Osteocyte (in vitro differentiated cells): ENCODE results near the gene GSDME. TPM values are rescaled to one million over a fixed set of nuclear protein-coding genes. Genes with fewer than 3 reads are reported as not detected.

ENCODE experiments used
- DNase-seq: peaks from one replicate; pipeline ENCODE4 v3.0.0; 2021; ENCODE audit warnings: mixed read lengths; ENCODE audit not compliant: unreplicated experiment; ENCODE audit errors: extremely low spot score
- H3K27ac Mint-ChIP-seq: one replicate; pipeline ENCODE4 v1.8.0; 2021; ENCODE audit warnings: mild to moderate bottlenecking, mixed read lengths; ENCODE audit not compliant: unreplicated experiment
- H3K27me3 Mint-ChIP-seq: one replicate; pipeline ENCODE4 v1.8.0; 2021; ENCODE audit warnings: mixed read lengths; ENCODE audit not compliant: unreplicated experiment
- H3K36me3 Mint-ChIP-seq: one replicate; pipeline ENCODE4 v1.8.0; 2021; ENCODE audit warnings: mixed read lengths; ENCODE audit not compliant: unreplicated experiment
- H3K4me1 Mint-ChIP-seq: one replicate; pipeline ENCODE4 v1.8.0; 2021; ENCODE audit warnings: mixed read lengths; ENCODE audit not compliant: unreplicated experiment
- H3K4me3 Mint-ChIP-seq: one replicate; pipeline ENCODE4 v1.8.0; 2021; ENCODE audit warnings: mild to moderate bottlenecking, moderate library complexity, mixed read lengths; ENCODE audit not compliant: unreplicated experiment
- H3K9me3 Mint-ChIP-seq: one replicate; pipeline ENCODE4 v1.8.0; 2021; ENCODE audit warnings: mixed read lengths; ENCODE audit not compliant: unreplicated experiment
- total RNA-seq: library from RNA; stranded (reverse); gene quantifications from 2 replicates; pipeline ENCODE4 v1.2.1, GENCODE V29; 2021
- TF ChIP-seq, protein P1 (sequence below): fragments of 200-600 bp; sonication (generic); IDR thresholded peaks from 2 replicates; pipeline ENCODE4 v1.5.0; 2021; ENCODE audit warnings: antibody characterized with exemption, mild to moderate bottlenecking, moderate library complexity

GSDME gene
- total RNA-seq, 1 donor from 2014 or later, result 10.2 TPM

DNA sequence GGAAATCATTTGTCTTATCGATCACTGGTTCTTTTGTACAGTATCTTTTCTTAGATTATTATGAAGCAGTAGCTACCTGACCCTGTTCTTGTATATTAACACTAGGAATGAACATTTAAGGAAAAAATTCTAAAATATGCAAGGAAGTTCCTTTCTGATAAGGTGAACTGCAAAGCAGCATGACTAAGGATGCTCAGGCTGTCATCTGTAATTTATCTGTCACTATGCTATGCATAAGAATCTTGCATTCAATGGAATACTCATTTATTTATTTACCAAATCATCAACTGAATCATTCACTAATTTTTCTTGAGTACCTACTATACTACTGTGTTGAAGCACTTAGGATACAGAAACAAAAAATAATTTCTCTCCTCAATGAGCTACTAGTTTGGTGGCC lies 5.8 kb downstream of the GSDME start:
- H3K4me3 Mint-ChIP-seq, result no peak overlapping the region
- no peaks in the 10 kb centered on the region for H3K9me3 Mint-ChIP-seq
- H3K27me3 Mint-ChIP-seq, result no peaks in the 10 kb centered on the region
- H3K27ac Mint-ChIP-seq, result no peak overlapping the region
- no peak for DNase-seq
- TF ChIP-seq, protein P1, sequence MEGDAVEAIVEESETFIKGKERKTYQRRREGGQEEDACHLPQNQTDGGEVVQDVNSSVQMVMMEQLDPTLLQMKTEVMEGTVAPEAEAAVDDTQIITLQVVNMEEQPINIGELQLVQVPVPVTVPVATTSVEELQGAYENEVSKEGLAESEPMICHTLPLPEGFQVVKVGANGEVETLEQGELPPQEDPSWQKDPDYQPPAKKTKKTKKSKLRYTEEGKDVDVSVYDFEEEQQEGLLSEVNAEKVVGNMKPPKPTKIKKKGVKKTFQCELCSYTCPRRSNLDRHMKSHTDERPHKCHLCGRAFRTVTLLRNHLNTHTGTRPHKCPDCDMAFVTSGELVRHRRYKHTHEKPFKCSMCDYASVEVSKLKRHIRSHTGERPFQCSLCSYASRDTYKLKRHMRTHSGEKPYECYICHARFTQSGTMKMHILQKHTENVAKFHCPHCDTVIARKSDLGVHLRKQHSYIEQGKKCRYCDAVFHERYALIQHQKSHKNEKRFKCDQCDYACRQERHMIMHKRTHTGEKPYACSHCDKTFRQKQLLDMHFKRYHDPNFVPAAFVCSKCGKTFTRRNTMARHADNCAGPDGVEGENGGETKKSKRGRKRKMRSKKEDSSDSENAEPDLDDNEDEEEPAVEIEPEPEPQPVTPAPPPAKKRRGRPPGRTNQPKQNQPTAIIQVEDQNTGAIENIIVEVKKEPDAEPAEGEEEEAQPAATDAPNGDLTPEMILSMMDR, result no peak
- no peaks in the 10 kb centered on the region for H3K36me3 Mint-ChIP-seq
- H3K4me1 Mint-ChIP-seq, result peaks cover 10% of the 10 kb centered on the region

DNA sequence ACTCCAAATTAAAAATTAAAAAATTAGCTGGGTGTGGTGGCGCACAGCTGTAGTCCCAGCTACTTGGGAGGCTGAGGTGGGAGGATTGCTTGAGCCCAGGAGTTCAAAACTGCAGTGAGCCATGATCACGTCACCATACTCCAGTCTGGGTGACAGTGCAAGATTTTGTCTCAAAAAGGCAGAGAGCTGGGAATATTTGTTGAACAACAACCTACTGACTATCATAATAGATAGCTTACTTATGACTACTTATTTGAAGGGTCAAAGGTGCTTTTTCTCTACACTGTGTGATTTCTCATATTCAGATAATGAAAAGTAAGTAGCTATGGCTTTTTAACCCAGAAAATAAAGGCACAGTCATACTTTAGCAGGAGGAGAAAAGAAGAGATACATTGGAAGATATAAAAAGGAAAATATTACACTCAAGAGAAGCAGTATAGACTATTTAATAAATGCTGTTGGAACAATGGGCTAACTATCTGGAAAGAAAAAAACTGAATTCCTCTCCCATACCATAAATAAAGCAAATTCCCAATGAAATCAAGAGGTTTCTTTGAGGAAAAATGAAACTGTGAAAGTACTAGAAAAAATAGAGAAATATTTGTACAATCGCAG lies 6.7 kb downstream of the GSDME start:
- Mint-ChIP-seq H3K36me3 (no peaks in the 10 kb centered on the region), H3K9me3 (no peaks in the 10 kb centered on the region), H3K27ac (no peak overlapping the region), H3K4me1 (peaks cover 5% of the 10 kb centered on the region), H3K27me3 (no peaks in the 10 kb centered on the region), H3K4me3 (no peak overlapping the region)
- TF ChIP-seq, protein P1, result no peak
- no peak for DNase-seq

DNA sequence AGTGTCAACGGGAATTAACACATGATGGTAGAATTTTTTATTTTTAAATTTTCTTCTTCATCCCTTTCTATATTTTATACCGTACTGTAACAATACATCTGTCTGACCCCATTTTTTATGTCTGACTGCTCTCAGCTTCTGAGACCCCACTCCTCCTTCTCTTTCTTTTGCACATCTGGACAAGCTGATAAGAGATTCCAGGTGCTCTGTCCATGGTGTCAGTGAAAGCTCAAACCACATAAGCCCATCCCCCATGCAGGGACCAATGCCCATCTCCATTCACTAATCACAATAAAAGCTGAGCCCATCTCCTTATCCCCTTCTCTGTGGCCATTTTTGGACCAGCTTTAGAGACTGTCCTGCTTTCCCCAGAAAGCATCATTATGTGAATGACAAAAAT lies 8.7 kb downstream of the GSDME start:
- H3K27me3 Mint-ChIP-seq, result no peaks in the 10 kb centered on the region
- no peak overlapping the region for H3K27ac Mint-ChIP-seq
- TF ChIP-seq, protein P1, result no peak
- peaks cover 10% of the 10 kb centered on the region for H3K4me1 Mint-ChIP-seq
- H3K9me3 Mint-ChIP-seq, result no peaks in the 10 kb centered on the region
- no peak overlapping the region for H3K4me3 Mint-ChIP-seq
- H3K36me3 Mint-ChIP-seq, result no peaks in the 10 kb centered on the region
- DNase-seq, result no peak

DNA sequence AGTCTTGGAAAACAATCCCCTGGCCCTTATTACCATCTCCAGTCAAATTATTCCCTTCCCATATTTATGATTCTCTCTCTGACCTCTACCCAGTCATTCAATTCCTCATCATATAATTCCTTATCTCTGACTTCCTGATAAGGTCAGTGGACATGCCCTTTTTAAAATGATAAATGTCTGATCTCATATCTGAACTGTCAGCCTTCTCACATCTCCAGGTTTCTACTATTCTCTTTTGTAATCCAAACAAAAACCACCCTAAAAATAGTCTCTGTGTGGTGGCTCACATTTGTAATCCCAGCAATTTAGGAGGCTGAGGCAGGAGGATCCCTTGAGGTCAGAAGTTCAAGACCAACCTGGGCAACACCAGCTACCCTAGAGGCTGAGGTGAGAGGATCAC lies 11.9 kb downstream of the GSDME start:
- TF ChIP-seq, protein P1, result no peak
- Mint-ChIP-seq H3K4me1 (peaks cover 29% of the 10 kb centered on the region), H3K27me3 (no peaks in the 10 kb centered on the region), H3K36me3 (no peaks in the 10 kb centered on the region), H3K27ac (no peak overlapping the region), H3K4me3 (no peak overlapping the region), H3K9me3 (no peaks in the 10 kb centered on the region)
- DNase-seq, result no peak

DNA sequence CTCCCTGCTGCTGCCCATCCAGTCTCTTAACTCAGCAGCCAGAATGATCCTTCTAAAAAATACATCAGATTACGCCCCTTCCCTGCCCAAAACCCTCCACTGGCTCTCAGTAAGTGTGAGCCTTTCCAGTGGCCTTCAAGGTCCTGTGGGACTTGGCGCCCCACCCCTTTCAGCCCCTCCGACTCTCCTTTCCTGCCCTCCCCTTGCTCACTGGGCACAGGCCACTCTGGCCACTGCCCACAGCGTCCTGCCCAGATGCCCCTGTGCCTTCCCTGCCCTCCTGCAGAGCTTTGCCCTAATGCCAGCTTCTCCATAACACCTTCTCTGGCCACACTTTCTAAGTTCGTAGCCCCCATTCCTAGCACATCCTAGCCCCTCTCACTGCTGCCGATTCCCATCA lies 13.8 kb downstream of the GSDME start:
- H3K27ac Mint-ChIP-seq, result no peak overlapping the region
- peaks cover 6% of the 10 kb centered on the region for H3K36me3 Mint-ChIP-seq
- peaks cover 29% of the 10 kb centered on the region for H3K4me1 Mint-ChIP-seq
- no peak for DNase-seq
- no peak overlapping the region for H3K4me3 Mint-ChIP-seq
- H3K9me3 Mint-ChIP-seq, result peaks cover 6% of the 10 kb centered on the region
- TF ChIP-seq, protein P1, result no peak
- no peaks in the 10 kb centered on the region for H3K27me3 Mint-ChIP-seq
